SK-N-SH treated with all-trans-retinoic acid at 6 μM for 48 hours (cell line): Measurements from ENCODE around the gene MEF2C.

ENCODE experiments used
- ATAC-seq: fragments of 200-7000 bp; cut with Tn5 transposase; 3 replicates; pipeline ENCODE4 v1.9.1; 2020; ENCODE audit warnings: mild to moderate bottlenecking, moderate library complexity
- ARNTL ChIP-seq: fragments of 450-650 bp; formaldehyde crosslinking; IDR thresholded peaks from 2 replicates; pipeline ENCODE4 v1.5.0; 2020; ENCODE audit warnings: low read depth, mild to moderate bottlenecking, moderate library complexity, borderline replicate concordance
- BACH2 ChIP-seq: fragments of 250-450 bp; sonication (Bioruptor Pico); IDR thresholded peaks from 2 replicates; pipeline ENCODE4 v1.9.0; 2021; ENCODE audit warnings: mild to moderate bottlenecking, borderline replicate concordance
- CREB5 ChIP-seq: fragments of 250-450 bp; sonication (Bioruptor Pico); IDR thresholded peaks from 2 replicates; pipeline ENCODE4 v1.5.1; 2020; ENCODE audit warnings: low read depth, mild to moderate bottlenecking, moderate library complexity
- CSRNP3 ChIP-seq: fragments of 250-450 bp; sonication (Bioruptor Pico); IDR thresholded peaks from 2 replicates; pipeline ENCODE4 v1.5.1; 2021; ENCODE audit warnings: mild to moderate bottlenecking, moderate library complexity
- ESRRG ChIP-seq: fragments of 250-450 bp; sonication (Bioruptor Pico); IDR thresholded peaks from 2 replicates; pipeline ENCODE4 v1.6.1; 2021; ENCODE audit warnings: mild to moderate bottlenecking
- GLIS3 ChIP-seq: fragments of 250-450 bp; sonication (Bioruptor Pico); IDR thresholded peaks from 2 replicates; pipeline ENCODE4 v1.5.0; 2020; ENCODE audit warnings: mild to moderate bottlenecking, moderate library complexity
- ISL1 ChIP-seq: fragments of 250-450 bp; sonication (Bioruptor Pico); IDR thresholded peaks from 2 replicates; pipeline ENCODE4 v2.1.2; 2022; ENCODE audit warnings: mild to moderate bottlenecking, moderate library complexity
- OSR1 ChIP-seq: fragments of 250-450 bp; sonication (Bioruptor Pico); IDR thresholded peaks from 2 replicates; pipeline ENCODE4 v1.8.0; 2022; ENCODE audit warnings: moderate library complexity, mild to moderate bottlenecking, inconsistent platforms
- PATZ1 ChIP-seq: fragments of 250-450 bp; sonication (Bioruptor Pico); IDR thresholded peaks from 2 replicates; pipeline ENCODE4 v1.8.0; 2020; ENCODE audit warnings: mild to moderate bottlenecking, moderate library complexity, borderline replicate concordance
- POU6F1 ChIP-seq: fragments of 250-450 bp; sonication (Bioruptor Pico); IDR thresholded peaks from 2 replicates; pipeline ENCODE4 v1.8.0; 2021; ENCODE audit warnings: low read depth, mild to moderate bottlenecking, moderate library complexity, borderline replicate concordance
- PPARA ChIP-seq: fragments of 250-450 bp; sonication (Bioruptor Pico); IDR thresholded peaks from 2 replicates; pipeline ENCODE4 v1.5.0; 2020; ENCODE audit warnings: mild to moderate bottlenecking, borderline replicate concordance
- RARB ChIP-seq: fragments of 250-450 bp; sonication (Bioruptor Pico); IDR thresholded peaks from 2 replicates; pipeline ENCODE4 v1.8.0; 2021; ENCODE audit warnings: mild to moderate bottlenecking, moderate library complexity
- SNAI2 ChIP-seq: fragments of 250-450 bp; sonication (Bioruptor Pico); IDR thresholded peaks from 2 replicates; pipeline ENCODE4 v1.5.0; 2020; ENCODE audit warnings: mild to moderate bottlenecking, moderate library complexity
- TOX ChIP-seq: fragments of 250-450 bp; sonication (Bioruptor Pico); IDR thresholded peaks from 2 replicates; pipeline ENCODE4 v1.8.0; 2021; ENCODE audit warnings: mild to moderate bottlenecking, moderate library complexity, borderline replicate concordance
- TSHZ2 ChIP-seq: fragments of 250-450 bp; sonication (Bioruptor Pico); IDR thresholded peaks from 2 replicates; pipeline ENCODE4 v1.5.0; 2020; ENCODE audit warnings: mild to moderate bottlenecking, moderate library complexity
- ZC3H10 ChIP-seq: fragments of 250-450 bp; sonication (Bioruptor Pico); IDR thresholded peaks from 2 replicates; pipeline ENCODE4 v1.5.1; 2021; ENCODE audit warnings: mild to moderate bottlenecking, moderate library complexity
- ZFP3 ChIP-seq: fragments of 250-450 bp; sonication (Bioruptor Pico); IDR thresholded peaks from 2 replicates; pipeline ENCODE4 v1.5.0; 2020; ENCODE audit warnings: mild to moderate bottlenecking, moderate library complexity
- ZFP30 ChIP-seq: fragments of 450-650 bp; formaldehyde crosslinking; IDR thresholded peaks from 2 replicates; pipeline ENCODE4 v1.5.0; 2022; ENCODE audit warnings: mild to moderate bottlenecking, moderate library complexity
- ZNF565 ChIP-seq: fragments of 450-650 bp; formaldehyde crosslinking; conservative IDR thresholded peaks from 2 replicates; pipeline ENCODE4 v1.5.0; 2020; ENCODE audit warnings: low read depth, mild to moderate bottlenecking, moderate library complexity
- ZNF70 ChIP-seq: fragments of 450-650 bp; formaldehyde crosslinking; IDR thresholded peaks from 2 replicates; pipeline ENCODE4 v1.5.0; 2020; ENCODE audit warnings: mild to moderate bottlenecking, moderate library complexity

MEF2C gene

GRCh38 chr5:88818296-88818695 is 64.7 kb downstream of the MEF2C start:
- ATAC-seq, result no peak
- TF ChIP-seq ARNTL (CRISPR knock-in tag), result no peak
- TF ChIP-seq RARB (CRISPR knock-in tag), result no peak
- TF ChIP-seq POU6F1, result no peak
- no peak for TF ChIP-seq ZFP3
- no peak for TF ChIP-seq ZNF565
- TF ChIP-seq ZNF70, result no peak
- no peak for TF ChIP-seq ZFP30
- no peak for TF ChIP-seq BACH2 (CRISPR knock-in tag)
- TF ChIP-seq PATZ1 (CRISPR knock-in tag), result no peak
- TF ChIP-seq OSR1 (CRISPR knock-in tag), result no peak
- TF ChIP-seq CREB5, result no peak

GRCh38 chr5:88816195-88816594 is 66.8 kb downstream of the MEF2C start:
- no peak for TF ChIP-seq SNAI2
- ATAC-seq, result no peak

GRCh38 chr5:88815050-88815789 is 67.8 kb downstream of the MEF2C start:
- ATAC-seq, result no peak
- no peak for TF ChIP-seq ZNF70
- no peak for TF ChIP-seq POU6F1
- TF ChIP-seq ZC3H10 (CRISPR knock-in tag), result no peak
- TF ChIP-seq TOX, result no peak
- TF ChIP-seq ZFP30, result no peak
- no peak for TF ChIP-seq ESRRG (CRISPR knock-in tag)

- TF ChIP-seq TSHZ2 (CRISPR knock-in tag) (no peak), PPARA (CRISPR knock-in tag) (no peak), CSRNP3 (CRISPR knock-in tag) (no peak), GLIS3 (CRISPR knock-in tag) (no peak), ZFP30 (no peak), POU6F1 (no peak), BACH2 (CRISPR knock-in tag) (no peak), ISL1 (CRISPR knock-in tag) (no peak), ZFP3 (no peak)
- no peak for ATAC-seq
Measured at GRCh38 chr5:88813805-88814575, 69.0 kb downstream of the MEF2C start.
